ENCODE results near the gene FUNDC2.
A peak's percentile ranks its signal among the peaks of the same experiment; 100 is the strongest.

Gene FUNDC2

GRCh38 chrX:155026727-155027508, at the start of gene FUNDC2 (continued):
- TF ChIP-seq ZFHX2 (tag by site-specific recombination; conservative IDR thresholded peaks at IDR 0.05), result peak; percentile 61; the same call in 1 of the 2 replicates
- peak; percentile 83 for TF ChIP-seq SP2 (tag by site-specific recombination; IDR thresholded peaks at IDR 0.05)
- peak; percentile 19; the same call in 1 of the 2 replicates for TF ChIP-seq ELK4 (IDR thresholded peaks at IDR 0.05; ENCODE audit: borderline replicate concordance, low read depth, low read length)
- TF ChIP-seq OSR2 (tag by site-specific recombination; IDR thresholded peaks at IDR 0.05), result peak; percentile 79
- TF ChIP-seq ZBTB26 (tag by site-specific recombination; optimal IDR thresholded peaks at IDR 0.05), result peak; percentile 96
- TF ChIP-seq ZNF335 (tag by site-specific recombination; conservative IDR thresholded peaks at IDR 0.05), result peak; percentile 67
- TF ChIP-seq ZNF561 (tag by site-specific recombination; IDR thresholded peaks at IDR 0.05; ENCODE audit: borderline replicate concordance), result peak; percentile 74
- peak; percentile 59 for TF ChIP-seq YY1 (tag by site-specific recombination; IDR thresholded peaks at IDR 0.05)
- TF ChIP-seq PRDM1 (tag by site-specific recombination; IDR thresholded peaks at IDR 0.05), result peak; percentile 73
- peak; percentile 63; the same call in 1 of the 2 replicates for TF ChIP-seq ZXDB (tag by site-specific recombination; IDR thresholded peaks at IDR 0.05)
- TF ChIP-seq GLIS1 (tag by site-specific recombination; IDR thresholded peaks at IDR 0.05), result peak; percentile 64
- peak; percentile 65 for TF ChIP-seq KLF9 (tag by site-specific recombination; IDR thresholded peaks at IDR 0.05; ENCODE audit: low read depth)
- TF ChIP-seq, protein P1, sequence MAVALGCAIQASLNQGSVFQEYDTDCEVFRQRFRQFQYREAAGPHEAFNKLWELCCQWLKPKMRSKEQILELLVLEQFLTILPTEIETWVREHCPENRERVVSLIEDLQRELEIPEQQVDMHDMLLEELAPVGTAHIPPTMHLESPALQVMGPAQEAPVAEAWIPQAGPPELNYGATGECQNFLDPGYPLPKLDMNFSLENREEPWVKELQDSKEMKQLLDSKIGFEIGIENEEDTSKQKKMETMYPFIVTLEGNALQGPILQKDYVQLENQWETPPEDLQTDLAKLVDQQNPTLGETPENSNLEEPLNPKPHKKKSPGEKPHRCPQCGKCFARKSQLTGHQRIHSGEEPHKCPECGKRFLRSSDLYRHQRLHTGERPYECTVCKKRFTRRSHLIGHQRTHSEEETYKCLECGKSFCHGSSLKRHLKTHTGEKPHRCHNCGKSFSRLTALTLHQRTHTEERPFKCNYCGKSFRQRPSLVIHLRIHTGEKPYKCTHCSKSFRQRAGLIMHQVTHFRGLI (tag by site-specific recombination; IDR thresholded peaks at IDR 0.05), result peak; percentile 83
- peak; percentile 67; the same call in 1 of the 2 replicates for TF ChIP-seq SP3 (tag by site-specific recombination; IDR thresholded peaks at IDR 0.05)

DNA sequence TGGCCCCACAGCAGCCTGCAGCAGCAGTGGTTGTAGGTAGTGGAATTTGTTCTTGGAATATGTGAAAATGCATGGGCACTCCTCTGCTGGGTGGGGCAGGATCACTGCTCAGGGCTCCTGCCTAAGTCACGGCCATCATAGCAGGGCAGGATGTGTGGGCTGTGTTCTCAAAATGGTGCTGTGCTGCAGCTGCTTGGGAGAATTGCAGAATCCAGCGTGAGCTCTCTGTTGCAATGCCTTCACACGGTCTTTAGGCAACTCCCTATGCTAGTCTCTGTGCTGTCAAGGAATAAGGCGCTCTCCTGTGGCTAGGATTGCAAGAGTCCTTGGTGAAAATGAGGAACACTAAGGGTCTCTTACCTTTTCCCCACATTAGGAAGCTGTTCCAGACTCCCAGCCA, 47.0 kb upstream of the FUNDC2 start:
- Histone ChIP-seq H3K9me3 (ENCODE audit: control insufficient read depth, insufficient read depth, low read depth, low read length) (peaks cover 5% of the 10 kb centered on the region; the same call in 1 of the 2 replicates), H3K4me3 (ENCODE audit: low read depth, low read length) (no peak overlapping the region), H3K27ac (ENCODE audit: extremely low read depth, low read depth, low read length) (no peak overlapping the region), H3K4me1 (ENCODE audit: control insufficient read depth, insufficient read depth, low read length) (no peaks in the 10 kb centered on the region), H3K36me3 (ENCODE audit: control insufficient read depth in 2 of 2, insufficient read depth in 1 of 2, low read length in 2 of 2) (no peaks in the 10 kb centered on the region)
- TF ChIP-seq KLF9 (tag by site-specific recombination; IDR thresholded peaks at IDR 0.05; ENCODE audit: low read depth), result no peak
- no peak for TF ChIP-seq ZSCAN16 (tag by site-specific recombination; IDR thresholded peaks at IDR 0.05)
- no peak for TF ChIP-seq AEBP2 (tag by site-specific recombination; IDR thresholded peaks at IDR 0.05; ENCODE audit: borderline replicate concordance)
- no peak for TF ChIP-seq ZFP37 (tag by site-specific recombination; IDR thresholded peaks at IDR 0.05)
- TF ChIP-seq HIC1 (tag by site-specific recombination; IDR thresholded peaks at IDR 0.05), result no peak
- TF ChIP-seq, protein P2, sequence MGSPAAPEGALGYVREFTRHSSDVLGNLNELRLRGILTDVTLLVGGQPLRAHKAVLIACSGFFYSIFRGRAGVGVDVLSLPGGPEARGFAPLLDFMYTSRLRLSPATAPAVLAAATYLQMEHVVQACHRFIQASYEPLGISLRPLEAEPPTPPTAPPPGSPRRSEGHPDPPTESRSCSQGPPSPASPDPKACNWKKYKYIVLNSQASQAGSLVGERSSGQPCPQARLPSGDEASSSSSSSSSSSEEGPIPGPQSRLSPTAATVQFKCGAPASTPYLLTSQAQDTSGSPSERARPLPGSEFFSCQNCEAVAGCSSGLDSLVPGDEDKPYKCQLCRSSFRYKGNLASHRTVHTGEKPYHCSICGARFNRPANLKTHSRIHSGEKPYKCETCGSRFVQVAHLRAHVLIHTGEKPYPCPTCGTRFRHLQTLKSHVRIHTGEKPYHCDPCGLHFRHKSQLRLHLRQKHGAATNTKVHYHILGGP (tag by site-specific recombination; IDR thresholded peaks at IDR 0.05), result no peak
- TF ChIP-seq KLF8 (tag by site-specific recombination; IDR thresholded peaks at IDR 0.05), result no peak
- no peak for TF ChIP-seq SP7 (tag by site-specific recombination; IDR thresholded peaks at IDR 0.05)
- no peak for TF ChIP-seq ZNF837 (tag by site-specific recombination; IDR thresholded peaks at IDR 0.05)
- TF ChIP-seq ZNF830 (tag by site-specific recombination; IDR thresholded peaks at IDR 0.05; ENCODE audit: low read depth), result no peak
- TF ChIP-seq ZNF623 (tag by site-specific recombination; IDR thresholded peaks at IDR 0.05), result no peak
- TF ChIP-seq ZNF114 (tag by site-specific recombination; IDR thresholded peaks at IDR 0.05), result no peak
- no peak for TF ChIP-seq GLI2 (tag by site-specific recombination; IDR thresholded peaks at IDR 0.05; ENCODE audit: borderline replicate concordance, low read depth)
- ChIA-PET CTCF (interaction anchor here (0.6 to 1.7 kb wide), 8 partner anchors 62 to 169 kb away, joined by 3 to 12 read pairs (median 6); no protein-coding TSS in a partner anchor), POLR2A (no interaction called here)
